ENCODE data around the gene PEAK3.

The PEAK3 gene

GRCh38 chr19:2282062-2282861 lies at the start of gene PEAK3:
TSS of gene PEAK3 (minus strand) at chr19:2282175. CDS start at chr19:2280931, 1,244 bp downstream.
- DNase-seq (ENCODE audit: low read depth) = no peak

GRCh38 chr19:2330632-2331284 lies 48.8 kb upstream of the PEAK3 start:
- no peak for DNase-seq (ENCODE audit: low read depth)

GRCh38 chr19:2330255-2330631 lies 48.3 kb upstream of the PEAK3 start:
- no peak for DNase-seq (ENCODE audit: low read depth)

- DNase-seq (ENCODE audit: low read depth) = no peak
Observed at GRCh38 chr19:2329501-2329916, 47.5 kb upstream of the PEAK3 start.

GRCh38 chr19:2329149-2329478 lies 47.1 kb upstream of the PEAK3 start:
- DNase-seq (ENCODE audit: low read depth) = no peak

- peak; percentile 74 for DNase-seq (ENCODE audit: low read depth)
Observed at GRCh38 chr19:2328401-2329148, 46.6 kb upstream of the PEAK3 start, which contains the start of the genes LSM7 and SPPL2B. TSS of gene LSM7 (minus strand) at chr19:2328586. CDS start at chr19:2328566, 20 bp downstream. TSS of gene SPPL2B (plus strand) at chr19:2328684. CDS start at chr19:2328710, 26 bp downstream.

- peak; percentile 68 for DNase-seq (ENCODE audit: low read depth)
Observed at GRCh38 chr19:2327773-2328400, 45.9 kb upstream of the PEAK3 start.

- no peak for DNase-seq (ENCODE audit: low read depth)
Observed at GRCh38 chr19:2326699-2327360, 44.9 kb upstream of the PEAK3 start.

- DNase-seq (ENCODE audit: low read depth) = no peak
Observed at GRCh38 chr19:2325281-2326046, 43.5 kb upstream of the PEAK3 start.

- DNase-seq (ENCODE audit: low read depth) = no peak
Observed at GRCh38 chr19:2324220-2324948, 42.4 kb upstream of the PEAK3 start.

- DNase-seq (ENCODE audit: low read depth) = no peak
Observed at GRCh38 chr19:2323707-2324106, 41.7 kb upstream of the PEAK3 start.

- no peak for DNase-seq (ENCODE audit: low read depth)
Observed at GRCh38 chr19:2321565-2322283, 39.7 kb upstream of the PEAK3 start.

GRCh38 chr19:2320939-2321338 lies 39.0 kb upstream of the PEAK3 start:
- DNase-seq (ENCODE audit: low read depth) = no peak

- no peak for DNase-seq (ENCODE audit: low read depth)
Observed at GRCh38 chr19:2320049-2320448, 38.1 kb upstream of the PEAK3 start.

GRCh38 chr19:2319551-2319950 lies 37.6 kb upstream of the PEAK3 start:
- no peak for DNase-seq (ENCODE audit: low read depth)

- DNase-seq (ENCODE audit: low read depth) = no peak
Observed at GRCh38 chr19:2318923-2319322, 36.9 kb upstream of the PEAK3 start.

- DNase-seq (ENCODE audit: low read depth) = no peak
Observed at GRCh38 chr19:2317756-2318155, 35.8 kb upstream of the PEAK3 start.

- no peak for DNase-seq (ENCODE audit: low read depth)
Observed at GRCh38 chr19:2317300-2317699, 35.3 kb upstream of the PEAK3 start.

GRCh38 chr19:2315818-2316353 lies 33.9 kb upstream of the PEAK3 start:
- DNase-seq (ENCODE audit: low read depth) = peak; percentile 42
